CMK (cell line): Measurements from ENCODE around the gene CRISP2.
"Not testable (repeated sequence)": the region's sequence is repeated elsewhere in the genome, so short reads cannot be mapped to it uniquely, and the experiment has no call there.

ENCODE experiments used
- DNase-seq: peaks from one replicate; pipeline ENCODE4 v3.0.0-alpha.2; 2010; ENCODE audit warnings: low read depth

CRISP2 gene

GRCh38 chr6:49713346-49713745 is at the start of gene CRISP2:
CRISP2 (minus strand) TSS chr6:49713543; CDS start chr6:49709196, 4,347 bp downstream.
- DNase-seq = no peak

- DNase-seq = no peak
Observed at GRCh38 chr6:49744259-49744658, 30.9 kb upstream of the CRISP2 start, which contains the start of gene CRISP3. CRISP3 (minus strand) TSS chr6:49744388; CDS start chr6:49744367, 21 bp downstream.

GRCh38 chr6:49743429-49743828 is 30.1 kb upstream of the CRISP2 start:
- no peak for DNase-seq

GRCh38 chr6:49739423-49739822 is 26.1 kb upstream of the CRISP2 start:
- DNase-seq = no peak

GRCh38 chr6:49736017-49736508 is 22.7 kb upstream of the CRISP2 start:
- DNase-seq = peak; percentile 12

GRCh38 chr6:49733680-49734079 is 20.3 kb upstream of the CRISP2 start:
- no peak for DNase-seq

- DNase-seq = no peak
Observed at GRCh38 chr6:49732781-49733180, 19.4 kb upstream of the CRISP2 start.

GRCh38 chr6:49730251-49730650 is 16.9 kb upstream of the CRISP2 start:
- DNase-seq = no peak

- DNase-seq = not testable (repeated sequence)
Observed at GRCh38 chr6:49723917-49724316, 10.6 kb upstream of the CRISP2 start.

- no peak for DNase-seq
Observed at GRCh38 chr6:49721297-49721696, 8.0 kb upstream of the CRISP2 start.

GRCh38 chr6:49720372-49720771 is 7.0 kb upstream of the CRISP2 start:
- DNase-seq = no peak

GRCh38 chr6:49698478-49698877 is 14.9 kb downstream of the CRISP2 start:
- peak; percentile 53 for DNase-seq

- no peak for DNase-seq
Observed at GRCh38 chr6:49693512-49693911, 19.8 kb downstream of the CRISP2 start.

- no peak for DNase-seq
Observed at GRCh38 chr6:49692534-49692933, 20.8 kb downstream of the CRISP2 start.

GRCh38 chr6:49676671-49677281 is 36.6 kb downstream of the CRISP2 start:
- no peak for DNase-seq

GRCh38 chr6:49675816-49676215 is 37.5 kb downstream of the CRISP2 start:
- no peak for DNase-seq

GRCh38 chr6:49668083-49668511 is 45.2 kb downstream of the CRISP2 start:
- DNase-seq = no peak

- DNase-seq = no peak
Observed at GRCh38 chr6:49666930-49667757, 46.2 kb downstream of the CRISP2 start.

GRCh38 chr6:49666480-49666879 is 46.9 kb downstream of the CRISP2 start:
- DNase-seq = no peak

GRCh38 chr6:49664817-49665216 is 48.5 kb downstream of the CRISP2 start:
- no peak for DNase-seq

- DNase-seq = not testable (repeated sequence)
Observed at GRCh38 chr6:49664054-49664453, 49.3 kb downstream of the CRISP2 start.

GRCh38 chr6:49662892-49663261 is 50.5 kb downstream of the CRISP2 start:
- DNase-seq = no peak

- no peak for DNase-seq
Observed at GRCh38 chr6:49662231-49662891, 51.0 kb downstream of the CRISP2 start.
